HG03135 (cell line): ENCODE results near the gene NR0B1.

Experiments
- ATAC-seq: cut with Tn5 transposase; IDR thresholded peaks from one replicate; pipeline ENCODE4 v1.9.1; 2021; ENCODE audit warnings: mild to moderate bottlenecking, moderate library complexity; ENCODE audit not compliant: unreplicated experiment

Gene NR0B1

DNA sequence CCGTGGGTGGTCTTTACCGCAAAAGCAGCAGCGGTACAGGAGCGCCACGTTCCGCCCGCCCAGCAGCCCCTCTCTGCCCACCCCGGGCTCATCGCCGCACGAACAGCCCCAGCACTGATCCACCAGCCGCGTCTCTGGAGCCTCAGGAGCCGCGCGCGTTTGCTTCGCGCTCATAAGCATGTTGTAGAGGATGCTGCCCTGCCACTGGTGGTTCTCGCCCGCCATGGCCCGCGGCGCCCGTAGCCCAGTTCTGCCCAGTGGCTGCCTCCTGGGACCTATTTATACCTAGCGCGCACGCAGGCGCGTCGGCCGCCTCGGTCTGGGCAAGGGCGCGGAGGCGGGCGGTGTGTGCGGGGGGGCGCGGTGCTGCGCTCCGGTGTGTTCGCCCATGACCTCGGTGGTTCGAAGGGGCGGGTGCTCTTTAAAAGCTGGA lies at the start of gene NR0B1:
Gene NR0B1 (minus strand): TSS at position 252 of the 433 bp plus-strand sequence. CDS start 27 bp downstream, at position 225.
- ATAC-seq = no peak

DNA sequence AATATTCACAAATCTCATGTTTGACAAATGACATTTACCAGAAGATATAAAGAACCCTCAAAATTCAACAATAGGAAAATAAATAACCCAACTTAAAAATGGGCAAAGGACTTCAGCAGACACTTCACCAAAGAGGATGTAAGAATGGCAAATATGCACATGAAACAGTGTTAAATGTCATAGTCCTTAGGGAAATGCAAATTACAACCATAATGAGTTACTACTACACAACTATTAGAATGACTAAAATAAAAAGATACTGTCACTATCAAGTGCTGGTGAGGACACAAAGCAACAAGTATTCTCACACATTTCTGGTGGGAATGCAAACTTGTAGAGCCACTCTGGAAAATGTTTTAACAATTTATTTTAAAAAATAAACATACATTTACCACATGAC lies 40.8 kb upstream of the NR0B1 start:
- ATAC-seq = no peak

- no peak for ATAC-seq
Measured at GRCh38 chrX:30343206-30343605, 34.0 kb upstream of the NR0B1 start.

DNA sequence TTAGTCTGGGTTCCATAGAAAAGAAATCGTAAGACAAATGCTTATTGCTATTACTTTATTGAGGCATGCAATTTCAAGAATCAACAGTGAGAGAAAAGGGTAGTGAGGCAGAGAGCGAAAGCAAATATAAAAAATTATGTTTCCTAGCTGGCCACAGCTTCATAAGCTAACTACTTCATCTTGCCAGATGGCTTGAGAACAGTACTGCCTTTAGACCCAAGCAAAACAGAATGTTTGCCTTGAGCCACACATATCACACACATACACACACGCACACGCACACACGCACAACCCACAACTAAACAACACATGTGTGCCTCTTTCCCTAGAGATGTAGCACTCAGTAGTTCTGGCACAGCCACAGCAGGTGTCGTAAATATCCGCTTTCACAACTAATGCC lies 31.6 kb upstream of the NR0B1 start:
- ATAC-seq = no peak

- ATAC-seq = no peak
Measured at GRCh38 chrX:30327762-30328161, 18.6 kb upstream of the NR0B1 start.

DNA sequence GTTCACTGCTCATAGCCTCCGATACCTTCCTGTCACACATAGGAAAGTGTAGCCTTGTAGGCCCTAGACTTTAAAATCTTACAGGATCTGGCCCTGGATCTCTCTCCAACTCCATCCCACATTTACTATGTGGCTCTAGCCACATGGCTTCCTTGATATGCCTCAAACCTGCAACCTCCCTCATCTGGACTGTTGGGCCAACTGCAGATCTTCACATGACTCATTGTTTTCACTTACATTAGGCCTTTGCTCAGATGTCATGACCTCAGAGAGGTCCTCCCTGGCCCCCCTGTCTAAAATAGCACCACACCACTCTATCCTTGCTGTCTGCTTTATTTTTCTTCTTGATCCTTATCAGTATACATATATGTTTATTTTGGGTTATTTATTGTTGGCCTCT lies 8.1 kb upstream of the NR0B1 start:
- ATAC-seq = no peak

GRCh38 chrX:30313322-30313721 lies 4.1 kb upstream of the NR0B1 start:
- ATAC-seq = no peak

- ATAC-seq = no peak
Measured at GRCh38 chrX:30312858-30313257, 3.7 kb upstream of the NR0B1 start.

DNA sequence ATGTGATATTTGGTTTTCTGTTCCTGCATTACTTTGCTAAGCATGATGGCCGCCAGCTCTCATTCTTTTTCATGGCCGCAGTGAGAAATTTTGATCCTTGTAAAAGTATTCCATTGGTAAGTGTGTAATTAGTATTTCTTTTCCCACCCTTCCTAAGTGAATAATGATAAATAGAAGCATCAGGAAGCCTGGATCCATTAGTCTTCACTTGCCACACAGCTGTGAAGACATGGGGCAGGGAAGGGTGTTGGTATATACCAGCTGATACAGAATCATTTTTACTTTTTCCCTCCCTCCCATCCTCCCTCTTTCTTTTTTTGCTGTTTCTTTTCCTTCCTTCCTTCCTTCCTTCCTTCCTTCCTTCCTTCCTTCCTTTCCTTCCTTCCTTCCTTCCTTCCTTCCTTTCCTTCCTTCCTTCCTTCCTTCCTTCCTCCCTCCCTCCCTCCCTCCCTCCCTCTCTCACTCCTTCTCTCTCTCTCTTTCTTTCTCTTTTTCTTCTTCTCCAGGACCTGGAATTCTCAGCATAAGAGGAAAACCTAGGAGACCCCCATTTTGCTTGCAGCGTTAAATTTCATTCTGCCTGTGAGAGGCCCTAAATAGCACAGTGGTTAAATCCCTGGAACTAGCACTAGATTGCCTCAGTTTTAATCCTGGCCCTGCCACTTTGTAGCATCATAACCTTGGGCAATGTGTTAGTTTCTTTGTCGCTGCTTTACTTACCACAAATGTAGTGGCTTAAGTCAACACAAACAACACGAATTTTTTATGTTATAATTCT lies 1.4 kb upstream of the NR0B1 start:
- no peak for ATAC-seq

DNA sequence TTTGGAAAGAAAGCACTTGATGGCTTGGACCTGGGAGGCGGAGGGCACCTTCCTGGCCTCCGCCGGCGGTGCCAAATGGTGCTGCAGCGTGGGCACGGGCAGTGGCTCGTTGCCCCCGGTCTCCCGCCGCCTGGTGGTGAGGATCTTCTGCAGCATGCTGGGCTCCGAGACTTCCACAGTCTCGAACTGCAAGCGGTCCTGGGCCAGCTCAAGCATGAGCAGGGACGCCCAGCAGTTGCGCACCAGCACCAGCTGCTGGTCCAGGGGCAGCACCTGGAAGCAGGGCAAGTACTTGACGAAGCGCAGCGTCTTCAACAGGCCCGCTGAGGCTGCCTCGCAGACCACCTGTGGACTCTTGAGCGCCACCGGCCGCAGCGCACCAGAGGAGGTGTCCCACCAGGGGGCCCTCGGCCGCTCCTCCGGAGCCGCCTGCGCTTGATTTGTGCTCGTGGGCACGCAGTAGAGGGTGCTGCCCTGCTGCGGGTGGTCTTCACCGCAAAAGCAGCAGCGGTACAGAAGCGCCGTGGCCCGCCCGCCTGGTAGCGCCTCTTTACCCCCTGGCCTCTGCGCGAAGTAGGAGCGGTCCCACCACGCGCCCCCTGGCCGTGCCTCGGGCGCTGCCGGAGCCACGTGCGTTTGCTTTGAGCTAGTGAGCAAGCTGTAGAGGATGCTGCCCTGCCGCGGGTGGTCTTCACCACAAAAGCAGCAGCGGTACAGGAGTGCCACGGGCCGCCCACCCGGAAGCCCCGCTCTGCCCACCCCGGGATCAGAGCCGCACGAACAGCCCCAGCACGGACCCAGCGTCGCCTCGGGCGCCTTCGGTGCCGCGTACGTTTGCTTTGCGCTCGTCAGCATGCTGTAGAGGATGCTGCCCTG lies 689 bp downstream of the NR0B1 start:
- no peak for ATAC-seq

DNA sequence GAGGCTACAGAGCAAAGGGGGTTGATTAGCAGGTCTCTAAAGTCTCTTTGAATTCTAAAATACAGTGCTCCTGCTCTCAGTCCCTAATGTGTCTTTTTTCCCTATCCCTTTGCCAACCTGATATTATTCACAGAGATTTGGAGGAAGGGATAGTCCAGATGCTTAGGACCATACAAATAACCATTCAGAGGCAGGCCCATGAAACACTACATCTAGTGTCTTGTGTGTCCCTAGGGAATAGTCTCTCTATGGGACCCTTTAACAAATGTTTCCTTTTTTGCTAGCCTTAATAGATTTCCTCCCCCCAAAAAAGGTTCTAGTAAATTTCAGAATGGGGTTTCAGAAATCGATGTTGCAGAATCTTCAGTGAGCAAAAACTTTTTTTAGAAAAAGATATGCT lies 1.7 kb downstream of the NR0B1 start:
- ATAC-seq = no peak

GRCh38 chrX:30304866-30305265 lies 4.3 kb downstream of the NR0B1 start:
- no peak for ATAC-seq

GRCh38 chrX:30302956-30303355 lies 6.2 kb downstream of the NR0B1 start:
- no peak for ATAC-seq

GRCh38 chrX:30301963-30302362 lies 7.2 kb downstream of the NR0B1 start:
- no peak for ATAC-seq

GRCh38 chrX:30301208-30301607 lies 8.0 kb downstream of the NR0B1 start:
- no peak for ATAC-seq

DNA sequence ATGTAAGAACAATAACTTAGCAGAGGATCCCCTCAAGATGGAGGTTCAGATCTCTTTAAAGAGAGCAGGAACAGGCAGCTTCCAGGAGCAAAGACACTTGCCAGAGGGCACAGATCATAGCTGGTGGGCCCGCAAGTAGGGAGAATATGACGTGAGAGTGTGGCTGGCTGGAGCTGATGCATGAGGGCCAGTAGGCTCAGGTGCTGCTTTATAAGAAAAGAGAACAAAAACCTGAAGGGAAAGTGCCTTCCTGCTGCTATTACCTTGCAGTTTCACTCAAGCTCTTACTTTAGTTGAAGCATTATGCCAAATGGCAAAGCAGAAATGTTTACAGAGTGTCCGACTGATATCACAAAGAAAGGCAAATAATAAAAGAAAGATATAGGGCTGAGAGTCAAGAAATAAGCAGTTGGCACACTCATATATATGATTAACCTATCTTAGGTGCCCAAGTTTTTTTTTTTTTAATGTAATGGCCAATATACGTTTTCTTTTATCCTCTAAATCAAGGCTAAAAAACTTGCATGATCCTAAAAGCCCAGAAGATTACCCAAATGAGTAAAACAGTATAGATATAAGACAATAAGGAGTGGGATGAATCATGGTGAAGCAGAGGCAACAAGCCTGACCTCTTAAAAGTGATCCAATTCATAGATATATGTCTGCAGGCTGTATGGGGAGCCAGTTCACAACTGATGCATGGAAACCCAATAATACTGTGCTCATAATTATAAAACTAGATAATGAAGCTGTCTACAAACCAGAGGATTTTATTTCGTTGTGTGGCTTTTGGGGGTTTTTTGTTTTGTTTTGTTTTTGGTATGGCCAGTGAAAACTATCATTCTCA lies 12.6 kb downstream of the NR0B1 start:
- no peak for ATAC-seq

DNA sequence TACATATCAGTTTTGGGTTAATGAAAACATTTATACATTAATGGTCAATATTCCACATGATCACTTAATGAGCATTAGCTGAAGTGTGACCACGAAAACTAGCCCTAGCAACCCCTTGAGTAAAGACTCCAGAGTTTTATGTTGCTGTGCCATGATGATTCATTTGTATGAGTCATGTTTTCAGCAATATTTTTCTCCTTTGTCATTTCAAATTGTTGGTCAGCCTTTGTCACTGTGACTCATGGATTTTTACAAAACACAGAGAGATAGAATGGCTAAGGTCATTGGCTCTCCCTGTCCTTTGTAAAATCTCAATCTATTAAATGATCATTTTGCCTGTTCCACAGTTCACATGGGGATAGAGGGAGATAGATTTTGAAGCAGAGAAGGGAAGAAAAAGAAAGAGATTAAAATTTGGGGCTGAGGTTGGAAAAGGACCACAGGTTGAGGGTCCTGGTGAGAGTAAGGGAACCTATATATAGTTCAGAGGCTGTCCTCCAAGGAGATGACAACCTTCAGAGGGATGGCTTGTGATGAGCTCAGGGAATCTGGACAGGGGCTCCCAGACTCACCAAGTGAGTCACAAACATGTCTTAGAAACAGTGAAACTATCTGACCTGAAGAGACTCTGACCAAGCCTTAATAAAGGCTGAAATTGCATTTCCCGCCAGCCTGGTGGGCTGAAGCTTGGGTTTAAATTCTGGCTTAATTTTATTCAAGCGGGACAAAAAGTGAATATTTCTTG lies 25.6 kb downstream of the NR0B1 start:
- no peak for ATAC-seq

GRCh38 chrX:30282527-30282926 lies 26.7 kb downstream of the NR0B1 start:
- no peak for ATAC-seq

DNA sequence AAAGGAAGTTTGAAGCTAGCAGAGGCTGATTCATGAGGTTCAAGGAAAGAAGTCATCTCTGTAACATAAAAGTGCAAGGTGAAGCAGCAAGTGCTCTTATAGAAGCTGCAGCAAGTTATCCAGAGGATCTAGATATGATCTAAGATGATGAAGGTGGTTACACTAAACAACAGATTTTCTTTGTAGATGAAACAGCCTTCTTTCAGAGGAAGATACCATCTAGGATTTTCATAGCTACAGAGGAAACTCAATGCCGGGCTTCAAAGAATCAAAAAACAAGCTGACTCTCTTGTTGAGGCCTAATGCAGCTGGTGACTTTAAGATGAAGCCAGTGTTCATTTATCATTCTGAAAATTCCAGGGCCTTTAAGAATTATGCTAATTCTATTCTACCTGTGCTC lies 28.8 kb downstream of the NR0B1 start:
- no peak for ATAC-seq

DNA sequence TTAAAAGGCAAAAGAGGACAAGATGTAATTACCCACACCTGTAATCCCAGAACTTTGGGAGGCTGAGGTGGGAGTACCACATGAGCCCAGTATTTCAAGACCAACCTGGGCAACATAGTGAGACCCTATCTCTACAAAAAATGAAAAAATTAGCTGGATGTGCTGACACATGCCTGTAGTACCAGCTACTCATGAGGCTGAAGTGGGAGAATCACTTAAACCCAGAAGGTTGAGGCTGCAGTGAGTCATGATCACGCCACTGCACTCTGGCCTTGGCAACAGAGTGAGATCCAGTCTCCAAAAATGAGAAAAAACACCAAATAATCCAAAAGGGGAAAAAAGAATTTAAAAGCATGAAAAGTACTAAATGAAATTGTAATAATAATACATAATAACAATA lies 30.8 kb downstream of the NR0B1 start:
- no peak for ATAC-seq
